WERI-Rb-1 (cell line): Measurements from ENCODE around the gene GPC1.
"Not testable (repeated sequence)": the region's sequence is repeated elsewhere in the genome, so short reads cannot be mapped to it uniquely, and the experiment has no call there.

Source experiments
- DNase-seq: peaks from one replicate; pipeline ENCODE4 v3.0.0-alpha.2; 2020
- H3K27ac ChIP-seq: fragments of 250-450 bp; sonication (Bioruptor Pico); 2 replicates; pipeline ENCODE4 v1.5.1; 2020; ENCODE audit warnings: mild to moderate bottlenecking, moderate library complexity
- H3K27me3 ChIP-seq: fragments of 250-450 bp; sonication (Bioruptor Pico); 2 replicates; pipeline ENCODE4 v1.5.1; 2021; ENCODE audit warnings: mild to moderate bottlenecking, low read depth, moderate library complexity; ENCODE audit not compliant: insufficient read depth, severe bottlenecking
- H3K36me3 ChIP-seq: fragments of 250-450 bp; sonication (Bioruptor Pico); 2 replicates; pipeline ENCODE4 v1.5.1; 2020; ENCODE audit warnings: mild to moderate bottlenecking, moderate library complexity
- H3K4me3 ChIP-seq: 2 replicates; pipeline ENCODE4 v1.5.1; 2011; ENCODE audit warnings: low read depth, mild to moderate bottlenecking, control low read depth, low read length
- H3K9me3 ChIP-seq: fragments of 250-450 bp; sonication (Bioruptor Pico); 2 replicates; pipeline ENCODE4 v1.5.1; 2021; ENCODE audit warnings: mild to moderate bottlenecking, moderate library complexity; ENCODE audit not compliant: severe bottlenecking
- TF ChIP-seq, protein P1 (sequence below): IDR thresholded peaks from 2 replicates; pipeline ENCODE4 v1.5.1; 2011; ENCODE audit warnings: low read depth, mild to moderate bottlenecking, control low read depth, inconsistent platforms, low read length

GPC1 gene, protein sequence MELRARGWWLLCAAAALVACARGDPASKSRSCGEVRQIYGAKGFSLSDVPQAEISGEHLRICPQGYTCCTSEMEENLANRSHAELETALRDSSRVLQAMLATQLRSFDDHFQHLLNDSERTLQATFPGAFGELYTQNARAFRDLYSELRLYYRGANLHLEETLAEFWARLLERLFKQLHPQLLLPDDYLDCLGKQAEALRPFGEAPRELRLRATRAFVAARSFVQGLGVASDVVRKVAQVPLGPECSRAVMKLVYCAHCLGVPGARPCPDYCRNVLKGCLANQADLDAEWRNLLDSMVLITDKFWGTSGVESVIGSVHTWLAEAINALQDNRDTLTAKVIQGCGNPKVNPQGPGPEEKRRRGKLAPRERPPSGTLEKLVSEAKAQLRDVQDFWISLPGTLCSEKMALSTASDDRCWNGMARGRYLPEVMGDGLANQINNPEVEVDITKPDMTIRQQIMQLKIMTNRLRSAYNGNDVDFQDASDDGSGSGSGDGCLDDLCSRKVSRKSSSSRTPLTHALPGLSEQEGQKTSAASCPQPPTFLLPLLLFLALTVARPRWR

DNA sequence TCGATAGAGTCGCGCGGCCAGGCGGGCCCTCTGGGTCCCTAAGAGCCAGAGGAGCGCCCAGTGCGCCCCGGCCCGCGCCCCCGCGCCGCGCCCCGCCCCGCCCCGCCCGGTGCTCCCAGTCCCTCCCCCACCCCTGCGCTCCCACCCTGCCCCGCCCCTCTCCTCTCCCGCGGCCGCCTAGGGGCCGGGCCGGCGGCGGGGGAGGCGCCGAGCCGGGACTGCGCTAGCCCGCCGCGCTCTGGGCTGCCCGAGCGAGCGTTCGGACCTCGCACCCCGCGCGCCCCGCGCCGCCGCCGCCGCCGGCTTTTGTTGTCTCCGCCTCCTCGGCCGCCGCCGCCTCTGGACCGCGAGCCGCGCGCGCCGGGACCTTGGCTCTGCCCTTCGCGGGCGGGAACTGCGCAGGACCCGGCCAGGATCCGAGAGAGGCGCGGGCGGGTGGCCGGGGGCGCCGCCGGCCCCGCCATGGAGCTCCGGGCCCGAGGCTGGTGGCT lies at the start of gene GPC1:
Gene GPC1 (plus strand): TSS at position 207 of the 491 bp plus-strand sequence. CDS start 256 bp downstream, at position 463.
- TF ChIP-seq, protein P1, sequence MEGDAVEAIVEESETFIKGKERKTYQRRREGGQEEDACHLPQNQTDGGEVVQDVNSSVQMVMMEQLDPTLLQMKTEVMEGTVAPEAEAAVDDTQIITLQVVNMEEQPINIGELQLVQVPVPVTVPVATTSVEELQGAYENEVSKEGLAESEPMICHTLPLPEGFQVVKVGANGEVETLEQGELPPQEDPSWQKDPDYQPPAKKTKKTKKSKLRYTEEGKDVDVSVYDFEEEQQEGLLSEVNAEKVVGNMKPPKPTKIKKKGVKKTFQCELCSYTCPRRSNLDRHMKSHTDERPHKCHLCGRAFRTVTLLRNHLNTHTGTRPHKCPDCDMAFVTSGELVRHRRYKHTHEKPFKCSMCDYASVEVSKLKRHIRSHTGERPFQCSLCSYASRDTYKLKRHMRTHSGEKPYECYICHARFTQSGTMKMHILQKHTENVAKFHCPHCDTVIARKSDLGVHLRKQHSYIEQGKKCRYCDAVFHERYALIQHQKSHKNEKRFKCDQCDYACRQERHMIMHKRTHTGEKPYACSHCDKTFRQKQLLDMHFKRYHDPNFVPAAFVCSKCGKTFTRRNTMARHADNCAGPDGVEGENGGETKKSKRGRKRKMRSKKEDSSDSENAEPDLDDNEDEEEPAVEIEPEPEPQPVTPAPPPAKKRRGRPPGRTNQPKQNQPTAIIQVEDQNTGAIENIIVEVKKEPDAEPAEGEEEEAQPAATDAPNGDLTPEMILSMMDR = no peak
- no peaks in the 10 kb centered on the region for H3K36me3 ChIP-seq
- DNase-seq = peak; percentile 74
- H3K9me3 ChIP-seq = no peaks in the 10 kb centered on the region
- H3K27ac ChIP-seq = peak within 1 kb of the TSS; percentile 87
- H3K4me3 ChIP-seq = peak within 1 kb of the TSS; percentile 57
- no peaks in the 10 kb centered on the region for H3K27me3 ChIP-seq

DNA sequence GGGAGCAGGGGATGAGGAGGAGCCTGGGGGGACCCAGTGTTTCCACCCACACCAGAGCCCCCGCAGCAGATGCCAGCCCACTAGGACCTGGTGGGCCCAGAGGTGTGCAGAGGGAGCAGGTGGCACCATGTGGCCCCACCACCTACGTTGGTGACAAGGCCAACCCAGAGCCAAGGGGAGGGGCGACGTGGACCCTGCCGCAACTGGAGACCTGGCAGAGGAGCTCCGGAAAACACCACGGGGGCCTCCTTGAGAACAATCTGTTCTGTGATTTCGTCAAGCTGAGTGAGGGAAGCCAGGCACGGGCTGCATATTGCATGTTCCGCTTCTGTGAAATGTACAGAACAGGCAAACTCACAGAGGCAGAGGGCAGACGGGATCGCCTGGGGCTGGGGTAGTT lies 49.1 kb upstream of the GPC1 start:
- no peak for DNase-seq
- TF ChIP-seq, protein P1 = no peak
- Histone ChIP-seq H3K27ac (no peak overlapping the region), H3K27me3 (no peaks in the 10 kb centered on the region), H3K36me3 (no peaks in the 10 kb centered on the region), H3K9me3 (no peaks in the 10 kb centered on the region), H3K4me3 (no peak overlapping the region)

DNA sequence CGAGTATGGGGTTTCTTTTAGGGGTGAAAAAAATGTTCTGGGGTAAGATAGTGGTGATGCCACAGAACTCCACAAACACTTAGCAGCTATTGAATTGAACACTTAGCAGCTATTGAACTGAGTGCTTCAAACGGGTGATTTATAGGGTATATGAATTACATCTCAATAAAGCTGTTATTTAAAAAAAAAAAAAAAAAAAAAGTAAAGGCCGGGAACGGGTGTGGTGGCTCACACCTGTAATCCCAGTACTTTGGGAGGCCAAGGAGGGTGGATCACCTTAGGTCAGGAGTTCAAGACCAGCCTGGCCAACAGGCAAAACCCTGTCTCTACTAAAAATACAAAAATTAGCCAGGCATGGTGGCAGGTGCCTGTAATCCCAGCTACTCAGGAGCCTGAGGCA lies 48.7 kb upstream of the GPC1 start:
- H3K36me3 ChIP-seq, H3K4me3 ChIP-seq, H3K27me3 ChIP-seq, H3K27ac ChIP-seq, DNase-seq, H3K9me3 ChIP-seq: not testable (repeated sequence)

DNA sequence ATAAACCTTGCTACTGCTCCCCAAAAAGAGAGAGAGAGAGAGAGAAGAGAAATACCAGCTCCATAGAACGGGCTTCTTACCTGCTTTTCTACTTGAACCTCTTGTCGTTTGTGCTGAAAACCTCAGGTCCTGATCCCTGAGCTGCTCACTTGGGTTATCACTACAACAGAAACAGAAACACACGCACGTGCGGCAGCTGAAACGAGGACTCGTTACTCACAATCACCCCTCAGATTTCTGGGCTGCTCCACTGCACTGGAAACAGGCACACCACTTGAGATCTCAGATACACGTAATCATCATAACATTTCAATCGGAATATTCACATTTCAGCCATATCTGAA lies 48.2 kb upstream of the GPC1 start:
- no peak overlapping the region for H3K27ac ChIP-seq
- TF ChIP-seq, protein P1 = no peak
- no peaks in the 10 kb centered on the region for H3K27me3 ChIP-seq
- no peak overlapping the region for H3K4me3 ChIP-seq
- no peaks in the 10 kb centered on the region for H3K9me3 ChIP-seq
- DNase-seq = no peak
- H3K36me3 ChIP-seq = no peaks in the 10 kb centered on the region

DNA sequence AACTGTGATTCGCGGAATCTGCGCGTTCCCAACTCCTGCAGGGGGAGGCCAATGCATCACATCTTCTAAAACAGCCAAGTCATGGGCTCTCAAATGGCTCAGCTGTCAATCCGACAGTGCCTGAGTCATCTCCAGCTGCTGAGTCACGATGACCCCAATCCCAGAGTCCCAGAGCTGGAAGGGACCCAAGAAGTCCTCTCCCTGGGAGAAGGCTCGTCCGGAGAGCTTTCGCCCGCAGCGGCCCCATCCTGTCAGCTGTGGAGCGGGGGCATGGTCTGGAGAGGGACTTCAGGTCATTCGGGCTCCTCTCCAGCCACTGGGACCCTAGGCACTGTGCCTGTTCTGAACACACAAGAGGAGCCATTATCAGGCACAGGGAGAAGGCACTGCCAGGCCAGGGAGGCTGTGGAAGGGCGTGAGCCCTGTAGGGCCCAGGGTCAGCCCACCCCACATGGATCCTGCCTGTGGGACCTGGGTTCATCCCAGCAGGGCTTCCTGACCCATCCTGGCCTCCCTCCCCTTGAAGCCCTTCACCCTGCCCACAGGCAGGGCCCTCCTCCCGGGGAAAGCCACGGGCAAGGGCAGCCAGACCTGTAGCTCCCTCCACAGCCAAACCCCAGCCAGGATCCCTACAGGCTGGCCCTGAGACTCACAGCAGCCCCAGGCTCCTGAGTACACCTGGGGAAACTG lies 47.6 kb upstream of the GPC1 start:
- Histone ChIP-seq H3K4me3 (no peak overlapping the region), H3K36me3 (no peaks in the 10 kb centered on the region), H3K27ac (no peak overlapping the region), H3K9me3 (no peaks in the 10 kb centered on the region), H3K27me3 (no peaks in the 10 kb centered on the region)
- DNase-seq = no peak
- TF ChIP-seq, protein P1 = no peak

DNA sequence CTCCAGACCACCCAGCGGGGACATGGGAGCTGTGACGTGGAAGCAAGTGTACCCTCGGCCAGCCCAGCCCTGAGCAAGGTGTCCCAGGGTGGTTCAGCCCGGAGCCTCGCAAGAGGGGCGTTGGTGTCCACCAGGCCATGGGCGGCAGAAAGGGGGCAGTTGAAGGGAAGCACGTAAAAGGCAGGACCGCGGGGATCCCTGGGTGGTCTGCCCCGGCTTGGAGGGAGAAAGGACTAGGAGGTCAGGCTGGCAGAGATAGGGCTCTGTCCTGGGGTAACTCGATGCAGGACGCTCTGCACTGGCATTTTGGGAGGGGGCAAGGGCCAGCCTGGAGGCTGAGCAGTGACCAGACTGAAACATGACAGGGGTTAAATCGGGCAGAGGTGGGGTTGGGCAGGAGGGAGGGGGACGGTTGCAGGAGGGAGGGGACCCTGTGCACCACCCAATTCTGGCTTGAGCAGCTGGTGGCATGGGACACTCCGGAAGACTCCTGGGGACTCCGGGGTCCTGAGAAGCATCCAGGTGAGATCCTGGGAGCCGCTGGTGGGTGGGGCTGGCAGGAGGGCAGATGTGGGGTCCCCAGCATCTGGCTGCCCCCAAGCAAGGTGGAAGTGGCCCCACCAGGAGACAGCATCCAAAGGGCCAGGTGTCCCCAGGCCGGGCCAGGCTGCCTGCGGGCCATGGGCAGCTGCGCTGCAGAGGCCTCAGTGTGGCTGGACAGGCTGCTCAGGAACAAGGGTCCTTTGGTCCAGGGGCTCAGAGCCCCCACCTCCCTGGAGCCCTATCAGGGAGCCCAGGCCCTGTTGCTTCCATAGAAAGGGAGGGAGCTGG lies 46.8 kb upstream of the GPC1 start:
- Histone ChIP-seq H3K27me3 (no peaks in the 10 kb centered on the region), H3K27ac (no peak overlapping the region), H3K4me3 (no peak overlapping the region), H3K9me3 (no peaks in the 10 kb centered on the region), H3K36me3 (no peaks in the 10 kb centered on the region)
- no peak for DNase-seq
- TF ChIP-seq, protein P1 = no peak
